HepG2 (cell line): Measurements from ENCODE around the gene SPACA4. TPM values are rescaled to one million over a fixed set of nuclear protein-coding genes. Genes with fewer than 3 reads are reported as not detected.

Experiments used
- ATAC-seq: fragments of 200-7000 bp; cut with Tn5 transposase; 3 replicates; pipeline ENCODE4 v1.9.1; 2020; ENCODE audit warnings: mild to moderate bottlenecking, moderate library complexity
- BruUV-seq: library from RNA; stranded (reverse); fragments of 400-500 nt; replicated peaks from 2 replicates; lab custom pipeline; 2021; lab: Mats Ljungman, UMichigan
- CTCF ChIA-PET: fragments of 300-600 bp; formaldehyde crosslinking; extraction: SDS; loops from one replicate; lab custom pipeline; 2021; ENCODE audit warnings: low total read pairs, inconsistent platforms, low intra/inter-chr PET ratio; lab: Yijun Ruan, JAX
- POLR2A ChIA-PET: fragments of 350-600 bp; sonication (Branson Sonifier 250); formaldehyde crosslinking; loops from one replicate; lab custom pipeline; 2020; ENCODE audit warnings: antibody characterized with exemption, inconsistent platforms; lab: Yijun Ruan, JAX
- DNase-seq: peaks from one replicate; pipeline ENCODE4 v3.0.0-alpha.2; 2015; ENCODE audit warnings: low spot score
- FAIRE-seq: peaks from 3 replicates; lab custom pipeline; 2011; peaks lifted over from hg19 to GRCh38; lab: Jason Lieb, UNC
- H2AFZ ChIP-seq: one replicate; pipeline ENCODE4 v1.6.1; 2011; ENCODE audit warnings: low read length, inconsistent platforms
- H3K27ac ChIP-seq: fragments of 300-600 bp; 3 replicates; pipeline ENCODE4 v1.8.0; 2011; ENCODE audit warnings: mixed run types, mild to moderate bottlenecking, mixed read lengths, low read length, inconsistent platforms; ENCODE audit not compliant: insufficient read depth; ENCODE audit errors: extremely low read length
- H3K27me3 ChIP-seq, 2 experiments: fragments of 200-600 bp in 1 of 2; 2 replicates in 1 of 2; 3 replicates in 1 of 2; pipeline versions ENCODE4 v1.6.0 to v1.8.0; 2011; ENCODE audit warnings: low read length in 2 of 2, mild to moderate bottlenecking in 2 of 2, moderate library complexity in 2 of 2, inconsistent platforms in 1 of 2; ENCODE audit not compliant: insufficient read depth in 2 of 2, control insufficient read depth in 1 of 2
- H3K36me3 ChIP-seq, 2 experiments: fragments of 200-600 bp in 1 of 2; replicated peaks in 1 of 2; 2 replicates in 1 of 2; 3 replicates in 1 of 2; pipeline versions ENCODE4 v1.5.1 to v1.8.0; 2011; ENCODE audit warnings: low read length in 2 of 2, inconsistent platforms in 1 of 2; ENCODE audit not compliant: insufficient read depth in 2 of 2, control insufficient read depth in 1 of 2
- H3K4me1 ChIP-seq: 2 replicates; pipeline ENCODE4 v1.5.1; 2012; ENCODE audit warnings: low read length, inconsistent platforms; ENCODE audit not compliant: insufficient read depth
- H3K4me2 ChIP-seq: 2 replicates; pipeline ENCODE4 v1.6.0; 2011; ENCODE audit warnings: low read depth, low read length, inconsistent platforms
- H3K4me3 ChIP-seq, 3 experiments: fragments of 200-600 bp in 1 of 3; sonication (generic), shearing (Covaris generic) in 1 of 3; replicated peaks in 1 of 3; 2 replicates each; pipeline ENCODE4 v1.5.1; 2011 to 2016; ENCODE audit warnings: low read length in 3 of 3, inconsistent platforms in 2 of 3, low read depth in 2 of 3, mild to moderate bottlenecking in 2 of 3, control low read depth in 1 of 3, mixed read lengths in 1 of 3; ENCODE audit not compliant: insufficient read depth in 1 of 3
- H3K79me2 ChIP-seq: one replicate; pipeline ENCODE4 v1.6.1; 2011; ENCODE audit warnings: low read length, inconsistent platforms; ENCODE audit not compliant: insufficient read depth
- H3K9ac ChIP-seq: 2 replicates; pipeline ENCODE4 v1.6.0; 2011; ENCODE audit warnings: mild to moderate bottlenecking, low read depth, low read length, inconsistent platforms; ENCODE audit not compliant: insufficient read depth
- H3K9me3 ChIP-seq: 2 replicates; pipeline ENCODE4 v1.5.1; 2012; ENCODE audit warnings: mild to moderate bottlenecking, low read length
- H4K20me1 ChIP-seq: 2 replicates; pipeline ENCODE4 v1.6.0; 2011; ENCODE audit warnings: inconsistent platforms, mild to moderate bottlenecking, low read length, moderate library complexity; ENCODE audit not compliant: insufficient read depth
- BORCS8-MEF2B ChIP-seq: sonication (generic); formaldehyde crosslinking; IDR thresholded peaks from 2 replicates; pipeline ENCODE4 v1.8.0; 2022; ENCODE audit warnings: mild to moderate bottlenecking, missing genetic modification reagents
- DNMT3B ChIP-seq: conservative IDR thresholded peaks from 2 replicates; pipeline ENCODE4 v1.6.1; 2016; ENCODE audit warnings: missing biosample characterization, control low read depth
- KLF9 ChIP-seq: IDR thresholded peaks from 2 replicates; pipeline ENCODE4 v1.6.1; 2016; ENCODE audit warnings: low read depth
- MBD4 ChIP-seq: IDR thresholded peaks from 2 replicates; pipeline ENCODE4 v1.6.1; 2012; ENCODE audit warnings: low read length, inconsistent platforms, borderline replicate concordance
- MED8 ChIP-seq: sonication (generic); formaldehyde crosslinking; IDR thresholded peaks from 2 replicates; pipeline ENCODE4 v1.8.1; 2023; ENCODE audit warnings: mild to moderate bottlenecking, missing genetic modification reagents; ENCODE audit not compliant: insufficient replicate concordance
- RFXAP ChIP-seq: sonication (generic); formaldehyde crosslinking; IDR thresholded peaks from 2 replicates; pipeline ENCODE4 v1.4.0; 2020; ENCODE audit warnings: missing genetic modification reagents, borderline replicate concordance
- TBL1XR1 ChIP-seq: fragments of 150-350 bp; IDR thresholded peaks from 2 replicates; pipeline ENCODE4 v1.6.1; 2014; ENCODE audit warnings: borderline replicate concordance, low read length; ENCODE audit not compliant: partially characterized antibody
- ZBTB21 ChIP-seq: sonication (generic); formaldehyde crosslinking; IDR thresholded peaks from 2 replicates; pipeline ENCODE4 v1.4.0; 2020; ENCODE audit warnings: missing genetic modification reagents
- ZMYM3 ChIP-seq: sonication (generic); formaldehyde crosslinking; IDR thresholded peaks from 2 replicates; pipeline ENCODE4 v1.5.1; 2020; ENCODE audit warnings: mild to moderate bottlenecking, missing genetic modification reagents
- ZNF10 ChIP-seq: sonication (generic); formaldehyde crosslinking; IDR thresholded peaks from 2 replicates; pipeline ENCODE4 v1.4.0; 2020; ENCODE audit warnings: mild to moderate bottlenecking, low read depth, missing genetic modification reagents, borderline replicate concordance
- ZNF101 ChIP-seq: sonication (generic); formaldehyde crosslinking; IDR thresholded peaks from 2 replicates; pipeline ENCODE4 v1.4.0; 2020; ENCODE audit warnings: mild to moderate bottlenecking, low read depth, missing genetic modification reagents, borderline replicate concordance
- ZNF138 ChIP-seq: sonication (generic); formaldehyde crosslinking; IDR thresholded peaks from 2 replicates; pipeline ENCODE4 v1.5.0; 2020; ENCODE audit warnings: mild to moderate bottlenecking, low read depth, missing genetic modification reagents
- ZNF451 ChIP-seq: sonication (generic); formaldehyde crosslinking; IDR thresholded peaks from 2 replicates; pipeline ENCODE4 v1.5.0; 2020; ENCODE audit warnings: mild to moderate bottlenecking, missing genetic modification reagents
- ZNF569 ChIP-seq: sonication (generic); formaldehyde crosslinking; IDR thresholded peaks from 2 replicates; pipeline ENCODE4 v1.5.0; 2020; ENCODE audit warnings: mild to moderate bottlenecking, missing genetic modification reagents, moderate library complexity, borderline replicate concordance
- ZNF570 ChIP-seq: sonication (generic); formaldehyde crosslinking; IDR thresholded peaks from 2 replicates; pipeline ENCODE4 v1.4.0; 2020; ENCODE audit warnings: mild to moderate bottlenecking, missing genetic modification reagents, borderline replicate concordance
- ZNF629 ChIP-seq: sonication (generic); formaldehyde crosslinking; conservative IDR thresholded peaks from 2 replicates; pipeline ENCODE4 v1.5.0; 2020; ENCODE audit warnings: missing genetic modification reagents
- ZNF761 ChIP-seq: sonication (generic); formaldehyde crosslinking; conservative IDR thresholded peaks from 2 replicates; pipeline ENCODE4 v1.4.0; 2020; ENCODE audit warnings: mild to moderate bottlenecking, missing genetic modification reagents
- WGBS: methylation state at CpG from one replicate; pipeline ENCODE4 v1.1.6; 2017; ENCODE audit warnings: low lambda C conversion rate; 5-methylcytosine and 5-hydroxymethylcytosine counted together
- in situ Hi-C: cut with HindIII; loops from 2 replicates; pipeline ENCODE4 v1.10.0; 2017; ENCODE audit warnings: low pct_unique_long_range_greater_than_20kb; ENCODE audit not compliant: extremely low pct_ligation_motif_present
- intact Hi-C: fragments of 100-400 bp; cut with micrococcal nuclease; formaldehyde crosslinking; loops from one replicate; pipeline ENCODE4 v1.10.0; 2022; ENCODE audit not compliant: unreplicated experiment
- polyA plus RNA-seq, 8 experiments: library from polyadenylated mRNA; depleted of rRNA in 3 of 8; stranded (reverse) in 7 of 8; unstranded in 1 of 8; fragments of >200 nt; fragmentation: Illumina TruSeq in 4 of 8; extraction: Trizol in 4 of 8; gene quantifications; 2 replicates each; pipeline versions ENCODE4 v1.2.1 to v1.2.3, GENCODE V29; 2011 to 2016; ENCODE audit warnings: low read depth in 4 of 8, missing spikeins in 1 of 8, mixed read lengths in 1 of 8; ENCODE audit not compliant: insufficient read depth in 1 of 8
- total RNA-seq, 5 experiments: library from RNA; depleted of rRNA; stranded (reverse); fragments of >200 nt; fragmentation: Illumina TruSeq; extraction: Trizol; gene quantifications; 2 replicates each; pipeline ENCODE4 v1.2.3, GENCODE V29; 2016; ENCODE audit warnings: low read depth in 1 of 5

Gene SPACA4
- total and polyA plus RNA-seq, 2 of the 13 experiments (the other 11 are each of a cell fraction or from before 2014, with no cell fraction given): not detected

- Histone ChIP-seq H3K27me3 (peaks cover 0 to 8% of the 10 kb centered on the region in 2 experiments; a peak in 2 of 5 replicates), H3K4me1 (peaks cover 23% of the 10 kb centered on the region), H3K9me3 (no peaks in the 10 kb centered on the region), H3K4me2 (no peak overlapping the region), H2AFZ (no peak overlapping the region), H3K27ac (no peak overlapping the region), H3K4me3 (no peak overlapping the region), H4K20me1 (no peaks in the 10 kb centered on the region), H3K36me3 (no peaks in the 10 kb centered on the region), H3K9ac (no peak overlapping the region), H3K79me2 (no peaks in the 10 kb centered on the region)
- BruUV-seq: no TSS peak
- ATAC-seq (no peak), FAIRE-seq (no peak), DNase-seq (no peak)
- in situ Hi-C loops: no loop called here
- intact Hi-C loops: no loop called here
- ChIA-PET POLR2A (no interaction called here), CTCF (no interaction called here)
- WGBS: 51% methylated on average over 8 of the region's 9 CpGs
- TF ChIP-seq ZBTB21 (CRISPR knock-in tag) (no peak), ZNF10 (CRISPR knock-in tag) (no peak), ZMYM3 (CRISPR knock-in tag) (peak; percentile 53), ZNF629 (peak; percentile 90), DNMT3B (CRISPR knock-in tag) (no peak)
Observed at GRCh38 chr19:48603850-48604249, 2.7 kb upstream of the SPACA4 start.

- no TSS peak for BruUV-seq
- no peak overlapping the region for H3K4me2 ChIP-seq
- CTCF ChIA-PET: interaction anchor here (2.1 kb wide), 1 partner anchor 18 kb away, joined by 10 read pairs; no protein-coding TSS in a partner anchor
- no peak overlapping the region for H3K9ac ChIP-seq
- no peak overlapping the region for H3K27ac ChIP-seq
- FAIRE-seq (no peak), ATAC-seq (peak; percentile 8; the same call in 1 of the 3 replicates), DNase-seq (no peak)
- H3K4me3 ChIP-seq: 0 out of 6 replicates have a peak overlapping the region, but pooled peaks of 1 of the 3 experiments have one; percentile 8
- no peaks in the 10 kb centered on the region for H3K9me3 ChIP-seq
- in situ Hi-C loops (no loop called here), intact Hi-C loops (no loop called here)
- POLR2A ChIA-PET: interaction anchor here (1.2 kb wide), 1 partner anchor 12 kb away, joined by 5 read pairs; the partner anchor contains the start of genes RPL18 and SPHK2
- H4K20me1 ChIP-seq: no peaks in the 10 kb centered on the region
- WGBS: 70% methylated on average over 1 of the region's 7 CpGs
- no peaks in the 10 kb centered on the region for H3K79me2 ChIP-seq
- H3K4me1 ChIP-seq: peaks cover 21% of the 10 kb centered on the region
- H2AFZ ChIP-seq: no peak overlapping the region
- no peaks in the 10 kb centered on the region for H3K36me3 ChIP-seq
- no peaks in the 10 kb centered on the region; a peak in 1 of 5 replicates for H3K27me3 ChIP-seq
- TF ChIP-seq TBL1XR1: no peak
- no peak for TF ChIP-seq BORCS8-MEF2B (CRISPR knock-in tag)
- TF ChIP-seq KLF9 (CRISPR knock-in tag): no peak
- TF ChIP-seq ZNF570 (CRISPR knock-in tag): no peak
- TF ChIP-seq ZNF569: no peak
- TF ChIP-seq RFXAP (CRISPR knock-in tag): no peak
- no peak for TF ChIP-seq ZNF761 (CRISPR knock-in tag)
- no peak for TF ChIP-seq ZNF101 (CRISPR knock-in tag)
- no peak for TF ChIP-seq MBD4
- TF ChIP-seq ZNF138 (CRISPR knock-in tag): no peak
- TF ChIP-seq ZNF451 (CRISPR knock-in tag): no peak
- TF ChIP-seq MED8 (CRISPR knock-in tag): no peak
Observed at GRCh38 chr19:48607359-48607755, 815 bp downstream of the SPACA4 start.
